ENCODE results near the gene ME1.

DNA sequence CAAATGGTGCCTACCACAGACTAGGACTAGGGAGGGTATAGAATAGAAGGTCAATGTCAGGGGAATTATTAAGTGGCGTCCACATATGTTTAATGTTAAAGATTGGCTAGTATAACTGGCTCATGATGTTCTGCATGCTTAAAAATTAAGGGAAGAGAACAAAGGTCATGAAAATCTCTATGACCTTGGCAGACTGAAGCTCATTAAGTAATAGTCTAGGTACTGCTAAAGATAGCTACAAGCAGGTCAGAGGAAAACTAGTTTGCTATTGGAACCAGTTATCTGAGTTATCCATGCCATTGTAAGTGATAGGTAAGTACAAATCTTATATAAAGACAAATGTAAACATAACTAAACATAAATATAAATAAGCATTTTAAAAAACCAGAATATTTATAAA is 48.5 kb upstream of the ME1 start:
- TF ChIP-seq, protein P1, sequence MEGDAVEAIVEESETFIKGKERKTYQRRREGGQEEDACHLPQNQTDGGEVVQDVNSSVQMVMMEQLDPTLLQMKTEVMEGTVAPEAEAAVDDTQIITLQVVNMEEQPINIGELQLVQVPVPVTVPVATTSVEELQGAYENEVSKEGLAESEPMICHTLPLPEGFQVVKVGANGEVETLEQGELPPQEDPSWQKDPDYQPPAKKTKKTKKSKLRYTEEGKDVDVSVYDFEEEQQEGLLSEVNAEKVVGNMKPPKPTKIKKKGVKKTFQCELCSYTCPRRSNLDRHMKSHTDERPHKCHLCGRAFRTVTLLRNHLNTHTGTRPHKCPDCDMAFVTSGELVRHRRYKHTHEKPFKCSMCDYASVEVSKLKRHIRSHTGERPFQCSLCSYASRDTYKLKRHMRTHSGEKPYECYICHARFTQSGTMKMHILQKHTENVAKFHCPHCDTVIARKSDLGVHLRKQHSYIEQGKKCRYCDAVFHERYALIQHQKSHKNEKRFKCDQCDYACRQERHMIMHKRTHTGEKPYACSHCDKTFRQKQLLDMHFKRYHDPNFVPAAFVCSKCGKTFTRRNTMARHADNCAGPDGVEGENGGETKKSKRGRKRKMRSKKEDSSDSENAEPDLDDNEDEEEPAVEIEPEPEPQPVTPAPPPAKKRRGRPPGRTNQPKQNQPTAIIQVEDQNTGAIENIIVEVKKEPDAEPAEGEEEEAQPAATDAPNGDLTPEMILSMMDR (IDR thresholded peaks at IDR 0.05): no peak
- TF ChIP-seq POLR2AphosphoS5 (IDR thresholded peaks at IDR 0.05) (no peak), POLR2A (IDR thresholded peaks at IDR 0.05) (no peak), EP300 (IDR thresholded peaks at IDR 0.05) (no peak)

Measured in stomach (tissue), 4 donors.